WTC11 (cell line): ENCODE data around the gene ADAMTS8. TPM values are rescaled to one million over a fixed set of nuclear protein-coding genes. Genes with fewer than 3 reads are reported as not detected.

Experiments used
- ATAC-seq: fragments of 200-7000 bp; cut with Tn5 transposase; 2 replicates; pipeline ENCODE4 v1.10.0; 2021; ENCODE audit warnings: mild to moderate bottlenecking, moderate library complexity
- CTCF ChIA-PET: fragments of 300-600 bp; sonication (Branson Sonifier 250); formaldehyde crosslinking; loops from one replicate; lab custom pipeline; 2021; ENCODE audit warnings: antibody characterized with exemption; lab: Charles Lee
- POLR2A ChIA-PET: fragments of 350-600 bp; sonication (Branson Sonifier 250); formaldehyde crosslinking; loops from one replicate; lab custom pipeline; 2021; ENCODE audit warnings: antibody characterized with exemption; lab: Charles Lee
- DNase-seq: peaks from one replicate; pipeline ENCODE4 v3.0.0; 2021; ENCODE audit warnings: low spot score
- H3K27ac Mint-ChIP-seq: 2 replicates; pipeline ENCODE4 v1.8.0; 2021; ENCODE audit warnings: mixed read lengths
- H3K27me3 Mint-ChIP-seq: 2 replicates; pipeline ENCODE4 v1.8.0; 2021; ENCODE audit warnings: low read depth, mild to moderate bottlenecking, moderate library complexity, mixed read lengths
- H3K36me3 Mint-ChIP-seq: 2 replicates; pipeline ENCODE4 v1.8.0; 2021; ENCODE audit warnings: mixed read lengths
- H3K4me1 Mint-ChIP-seq: 2 replicates; pipeline ENCODE4 v1.8.0; 2022; ENCODE audit warnings: mixed read lengths
- H3K4me3 Mint-ChIP-seq: 2 replicates; pipeline ENCODE4 v1.8.0; 2021; ENCODE audit warnings: mild to moderate bottlenecking, moderate library complexity, mixed read lengths
- H3K9me3 Mint-ChIP-seq: 2 replicates; pipeline ENCODE4 v1.8.0; 2021; ENCODE audit warnings: mixed read lengths
- CTCF ChIP-seq: fragments of 200-600 bp; IDR thresholded peaks from 2 replicates; pipeline ENCODE4 v1.8.0; 2022; ENCODE audit warnings: antibody characterized with exemption
- E2F4 ChIP-seq: sonication (generic); formaldehyde crosslinking; IDR thresholded peaks from 2 replicates; pipeline ENCODE4 v1.8.1; 2022; ENCODE audit warnings: low read depth, mild to moderate bottlenecking, moderate library complexity, missing genetic modification reagents, borderline replicate concordance
- FOXJ3 ChIP-seq: sonication (generic); formaldehyde crosslinking; IDR thresholded peaks from 2 replicates; pipeline ENCODE4 v1.9.0; 2021; ENCODE audit warnings: missing genetic modification reagents, mild to moderate bottlenecking, borderline replicate concordance
- GTF2I ChIP-seq: fragments of 250-450 bp; sonication (Bioruptor Pico); conservative IDR thresholded peaks from 2 replicates; pipeline ENCODE4 v1.4.0; 2021; ENCODE audit warnings: mild to moderate bottlenecking
- IRF2 ChIP-seq: sonication (generic); formaldehyde crosslinking; IDR thresholded peaks from 2 replicates; pipeline ENCODE4 v1.8.0; 2022; ENCODE audit warnings: low read depth, missing genetic modification reagents, borderline replicate concordance
- MLX ChIP-seq: sonication (generic); formaldehyde crosslinking; IDR thresholded peaks from 2 replicates; pipeline ENCODE4 v1.8.1; 2023; ENCODE audit warnings: mild to moderate bottlenecking, missing genetic modification reagents, moderate library complexity
- MYBL2 ChIP-seq: sonication (generic); formaldehyde crosslinking; IDR thresholded peaks from 2 replicates; pipeline ENCODE4 v1.8.1; 2023; ENCODE audit warnings: mild to moderate bottlenecking, moderate library complexity, missing genetic modification reagents
- NFE2L1 ChIP-seq: sonication (generic); formaldehyde crosslinking; IDR thresholded peaks from 2 replicates; pipeline ENCODE4 v1.8.1; 2023; ENCODE audit warnings: missing genetic modification reagents
- PRRX2 ChIP-seq: fragments of 250-450 bp; sonication (Bioruptor Pico); IDR thresholded peaks from 2 replicates; pipeline ENCODE4 v1.8.0; 2021; ENCODE audit warnings: mild to moderate bottlenecking
- TEAD1 ChIP-seq: sonication (generic); formaldehyde crosslinking; IDR thresholded peaks from 2 replicates; pipeline ENCODE4 v1.8.0; 2022; ENCODE audit warnings: mild to moderate bottlenecking, missing genetic modification reagents
- TP53 ChIP-seq: sonication (generic); formaldehyde crosslinking; IDR thresholded peaks from 2 replicates; pipeline ENCODE4 v1.8.1; 2023; ENCODE audit warnings: mild to moderate bottlenecking, missing genetic modification reagents
- ZBTB43 ChIP-seq: sonication (generic); formaldehyde crosslinking; IDR thresholded peaks from 2 replicates; pipeline ENCODE4 v1.8.1; 2023; ENCODE audit warnings: mild to moderate bottlenecking, missing genetic modification reagents
- ZNF281 ChIP-seq: sonication (generic); formaldehyde crosslinking; IDR thresholded peaks from 2 replicates; pipeline ENCODE4 v1.8.0; 2023; ENCODE audit warnings: mild to moderate bottlenecking, missing genetic modification reagents
- ZNF671 ChIP-seq: fragments of 250-450 bp; sonication (Bioruptor Pico); IDR thresholded peaks from 2 replicates; pipeline ENCODE4 v1.8.0; 2021; ENCODE audit warnings: mild to moderate bottlenecking
- total RNA-seq: library from RNA; stranded (reverse); gene quantifications from 3 replicates; pipeline ENCODE4 v1.2.3, GENCODE V29; 2021
- TF ChIP-seq, protein P1 (sequence below): fragments of 250-450 bp; sonication (Bioruptor Pico); IDR thresholded peaks from 2 replicates; pipeline ENCODE4 v1.9.0; 2021; ENCODE audit warnings: mild to moderate bottlenecking
- TF ChIP-seq, protein P2 (sequence below): sonication (generic); formaldehyde crosslinking; IDR thresholded peaks from 2 replicates; pipeline ENCODE4 v1.8.0; 2022; ENCODE audit warnings: missing genetic modification reagents
- TF ChIP-seq, protein P3 (sequence below): sonication (generic); formaldehyde crosslinking; IDR thresholded peaks from 2 replicates; pipeline ENCODE4 v1.8.0; 2023; ENCODE audit warnings: missing genetic modification reagents, mild to moderate bottlenecking, borderline replicate concordance

Gene ADAMTS8
- total RNA-seq, 1 experiment from 2014 or later: 9.9 TPM

- Mint-ChIP-seq H3K36me3 (no peaks in the 10 kb centered on the region), H3K4me1 (peaks cover 3% of the 10 kb centered on the region; the same call in 1 of the 2 replicates), H3K4me3 (no peak overlapping the region), H3K27ac (no peak overlapping the region), H3K9me3 (no peaks in the 10 kb centered on the region), H3K27me3 (no peaks in the 10 kb centered on the region)
- ChIA-PET POLR2A (no interaction called here), CTCF (interaction anchor here (0.7 kb wide), 1 partner anchor 353 kb away, joined by 3 read pairs; no protein-coding TSS in a partner anchor)
- no peak for ATAC-seq
- DNase-seq: no peak
- TF ChIP-seq CTCF (no peak), E2F4 (CRISPR knock-in tag) (no peak), TEAD1 (CRISPR knock-in tag) (no peak), IRF2 (CRISPR knock-in tag) (no peak), PRRX2 (no peak), ZNF671 (CRISPR knock-in tag) (no peak), ZBTB43 (CRISPR knock-in tag) (no peak), TP53 (no peak), FOXJ3 (CRISPR knock-in tag) (no peak), MYBL2 (CRISPR knock-in tag) (no peak), NFE2L1 (CRISPR knock-in tag) (no peak), GTF2I (CRISPR knock-in tag) (no peak), ZNF281 (CRISPR knock-in tag) (no peak), MLX (CRISPR knock-in tag) (no peak)
- TF ChIP-seq, protein P1, sequence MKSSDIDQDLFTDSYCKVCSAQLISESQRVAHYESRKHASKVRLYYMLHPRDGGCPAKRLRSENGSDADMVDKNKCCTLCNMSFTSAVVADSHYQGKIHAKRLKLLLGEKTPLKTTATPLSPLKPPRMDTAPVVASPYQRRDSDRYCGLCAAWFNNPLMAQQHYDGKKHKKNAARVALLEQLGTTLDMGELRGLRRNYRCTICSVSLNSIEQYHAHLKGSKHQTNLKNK (CRISPR knock-in tag): no peak
- TF ChIP-seq, protein P2, sequence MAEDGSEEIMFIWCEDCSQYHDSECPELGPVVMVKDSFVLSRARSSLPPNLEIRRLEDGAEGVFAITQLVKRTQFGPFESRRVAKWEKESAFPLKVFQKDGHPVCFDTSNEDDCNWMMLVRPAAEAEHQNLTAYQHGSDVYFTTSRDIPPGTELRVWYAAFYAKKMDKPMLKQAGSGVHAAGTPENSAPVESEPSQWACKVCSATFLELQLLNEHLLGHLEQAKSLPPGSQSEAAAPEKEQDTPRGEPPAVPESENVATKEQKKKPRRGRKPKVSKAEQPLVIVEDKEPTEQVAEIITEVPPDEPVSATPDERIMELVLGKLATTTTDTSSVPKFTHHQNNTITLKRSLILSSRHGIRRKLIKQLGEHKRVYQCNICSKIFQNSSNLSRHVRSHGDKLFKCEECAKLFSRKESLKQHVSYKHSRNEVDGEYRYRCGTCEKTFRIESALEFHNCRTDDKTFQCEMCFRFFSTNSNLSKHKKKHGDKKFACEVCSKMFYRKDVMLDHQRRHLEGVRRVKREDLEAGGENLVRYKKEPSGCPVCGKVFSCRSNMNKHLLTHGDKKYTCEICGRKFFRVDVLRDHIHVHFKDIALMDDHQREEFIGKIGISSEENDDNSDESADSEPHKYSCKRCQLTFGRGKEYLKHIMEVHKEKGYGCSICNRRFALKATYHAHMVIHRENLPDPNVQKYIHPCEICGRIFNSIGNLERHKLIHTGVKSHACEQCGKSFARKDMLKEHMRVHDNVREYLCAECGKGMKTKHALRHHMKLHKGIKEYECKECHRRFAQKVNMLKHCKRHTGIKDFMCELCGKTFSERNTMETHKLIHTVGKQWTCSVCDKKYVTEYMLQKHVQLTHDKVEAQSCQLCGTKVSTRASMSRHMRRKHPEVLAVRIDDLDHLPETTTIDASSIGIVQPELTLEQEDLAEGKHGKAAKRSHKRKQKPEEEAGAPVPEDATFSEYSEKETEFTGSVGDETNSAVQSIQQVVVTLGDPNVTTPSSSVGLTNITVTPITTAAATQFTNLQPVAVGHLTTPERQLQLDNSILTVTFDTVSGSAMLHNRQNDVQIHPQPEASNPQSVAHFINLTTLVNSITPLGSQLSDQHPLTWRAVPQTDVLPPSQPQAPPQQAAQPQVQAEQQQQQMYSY (CRISPR knock-in tag): no peak
- TF ChIP-seq, protein P3, sequence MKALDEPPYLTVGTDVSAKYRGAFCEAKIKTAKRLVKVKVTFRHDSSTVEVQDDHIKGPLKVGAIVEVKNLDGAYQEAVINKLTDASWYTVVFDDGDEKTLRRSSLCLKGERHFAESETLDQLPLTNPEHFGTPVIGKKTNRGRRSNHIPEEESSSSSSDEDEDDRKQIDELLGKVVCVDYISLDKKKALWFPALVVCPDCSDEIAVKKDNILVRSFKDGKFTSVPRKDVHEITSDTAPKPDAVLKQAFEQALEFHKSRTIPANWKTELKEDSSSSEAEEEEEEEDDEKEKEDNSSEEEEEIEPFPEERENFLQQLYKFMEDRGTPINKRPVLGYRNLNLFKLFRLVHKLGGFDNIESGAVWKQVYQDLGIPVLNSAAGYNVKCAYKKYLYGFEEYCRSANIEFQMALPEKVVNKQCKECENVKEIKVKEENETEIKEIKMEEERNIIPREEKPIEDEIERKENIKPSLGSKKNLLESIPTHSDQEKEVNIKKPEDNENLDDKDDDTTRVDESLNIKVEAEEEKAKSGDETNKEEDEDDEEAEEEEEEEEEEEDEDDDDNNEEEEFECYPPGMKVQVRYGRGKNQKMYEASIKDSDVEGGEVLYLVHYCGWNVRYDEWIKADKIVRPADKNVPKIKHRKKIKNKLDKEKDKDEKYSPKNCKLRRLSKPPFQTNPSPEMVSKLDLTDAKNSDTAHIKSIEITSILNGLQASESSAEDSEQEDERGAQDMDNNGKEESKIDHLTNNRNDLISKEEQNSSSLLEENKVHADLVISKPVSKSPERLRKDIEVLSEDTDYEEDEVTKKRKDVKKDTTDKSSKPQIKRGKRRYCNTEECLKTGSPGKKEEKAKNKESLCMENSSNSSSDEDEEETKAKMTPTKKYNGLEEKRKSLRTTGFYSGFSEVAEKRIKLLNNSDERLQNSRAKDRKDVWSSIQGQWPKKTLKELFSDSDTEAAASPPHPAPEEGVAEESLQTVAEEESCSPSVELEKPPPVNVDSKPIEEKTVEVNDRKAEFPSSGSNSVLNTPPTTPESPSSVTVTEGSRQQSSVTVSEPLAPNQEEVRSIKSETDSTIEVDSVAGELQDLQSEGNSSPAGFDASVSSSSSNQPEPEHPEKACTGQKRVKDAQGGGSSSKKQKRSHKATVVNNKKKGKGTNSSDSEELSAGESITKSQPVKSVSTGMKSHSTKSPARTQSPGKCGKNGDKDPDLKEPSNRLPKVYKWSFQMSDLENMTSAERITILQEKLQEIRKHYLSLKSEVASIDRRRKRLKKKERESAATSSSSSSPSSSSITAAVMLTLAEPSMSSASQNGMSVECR (CRISPR knock-in tag): no peak
These were observed 46.4 kb upstream of the ADAMTS8 start for GRCh38 chr11:130474637-130475400.
